AG09319 (cell line): ENCODE measurements around the gene PALLD.

Source experiments
- DNase-seq: peaks from one replicate; pipeline ENCODE4 v3.0.0-alpha.2; 2010; ENCODE audit warnings: low read depth; ENCODE audit errors: extremely low read depth
- TF ChIP-seq, protein P1 (sequence below): IDR thresholded peaks from 2 replicates; pipeline ENCODE4 v1.5.1; 2011; ENCODE audit warnings: low read depth, mild to moderate bottlenecking, inconsistent platforms, low read length, moderate library complexity

PALLD gene

DNA sequence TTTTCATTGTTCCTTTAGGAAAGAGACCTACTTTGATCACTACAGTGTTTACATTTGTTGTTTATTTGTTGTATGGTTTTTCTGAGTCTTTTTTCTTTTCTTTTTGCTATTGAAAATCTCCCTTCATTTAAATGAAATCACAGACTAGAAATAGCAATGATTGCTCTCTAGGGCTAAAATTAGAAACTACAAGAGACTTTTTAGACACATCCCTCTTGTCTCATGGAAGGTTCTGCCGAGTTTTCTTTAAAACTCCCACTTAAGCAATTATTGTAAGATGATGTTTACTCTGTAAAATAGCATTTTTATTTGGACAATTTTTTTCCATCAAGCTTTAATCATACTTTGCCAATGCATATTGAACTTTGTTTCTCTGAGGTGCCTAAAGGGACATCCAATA lies 136.6 kb downstream of the PALLD start:
- TF ChIP-seq, protein P1, sequence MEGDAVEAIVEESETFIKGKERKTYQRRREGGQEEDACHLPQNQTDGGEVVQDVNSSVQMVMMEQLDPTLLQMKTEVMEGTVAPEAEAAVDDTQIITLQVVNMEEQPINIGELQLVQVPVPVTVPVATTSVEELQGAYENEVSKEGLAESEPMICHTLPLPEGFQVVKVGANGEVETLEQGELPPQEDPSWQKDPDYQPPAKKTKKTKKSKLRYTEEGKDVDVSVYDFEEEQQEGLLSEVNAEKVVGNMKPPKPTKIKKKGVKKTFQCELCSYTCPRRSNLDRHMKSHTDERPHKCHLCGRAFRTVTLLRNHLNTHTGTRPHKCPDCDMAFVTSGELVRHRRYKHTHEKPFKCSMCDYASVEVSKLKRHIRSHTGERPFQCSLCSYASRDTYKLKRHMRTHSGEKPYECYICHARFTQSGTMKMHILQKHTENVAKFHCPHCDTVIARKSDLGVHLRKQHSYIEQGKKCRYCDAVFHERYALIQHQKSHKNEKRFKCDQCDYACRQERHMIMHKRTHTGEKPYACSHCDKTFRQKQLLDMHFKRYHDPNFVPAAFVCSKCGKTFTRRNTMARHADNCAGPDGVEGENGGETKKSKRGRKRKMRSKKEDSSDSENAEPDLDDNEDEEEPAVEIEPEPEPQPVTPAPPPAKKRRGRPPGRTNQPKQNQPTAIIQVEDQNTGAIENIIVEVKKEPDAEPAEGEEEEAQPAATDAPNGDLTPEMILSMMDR = no peak
- DNase-seq = no peak

DNA sequence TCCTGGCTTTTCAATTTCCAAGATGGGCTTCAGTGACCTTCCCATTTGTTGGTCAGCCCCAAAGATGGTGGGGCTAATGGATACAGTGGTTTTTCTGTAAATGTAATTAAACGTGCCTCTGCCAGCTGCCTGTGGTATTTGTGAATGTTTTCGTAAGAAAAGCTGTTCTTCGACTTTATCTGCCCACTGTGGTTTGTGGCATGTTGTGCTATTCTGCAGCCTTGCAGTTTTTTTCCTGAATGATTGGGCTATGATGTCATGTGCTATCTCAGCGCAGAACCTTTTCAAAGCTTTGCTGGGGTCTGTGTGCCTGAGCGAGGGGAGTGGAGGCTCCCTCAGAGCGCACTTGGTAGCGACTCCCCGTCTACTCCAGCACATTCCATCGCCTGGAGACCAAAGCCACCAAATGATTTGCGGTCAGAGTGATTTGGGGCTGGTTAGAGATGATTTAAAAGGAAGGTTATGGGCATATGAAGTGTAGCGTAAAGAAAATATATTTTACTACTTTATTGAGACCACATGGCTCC lies 137.5 kb downstream of the PALLD start:
- TF ChIP-seq, protein P1 = no peak
- peak; percentile 89 for DNase-seq

DNA sequence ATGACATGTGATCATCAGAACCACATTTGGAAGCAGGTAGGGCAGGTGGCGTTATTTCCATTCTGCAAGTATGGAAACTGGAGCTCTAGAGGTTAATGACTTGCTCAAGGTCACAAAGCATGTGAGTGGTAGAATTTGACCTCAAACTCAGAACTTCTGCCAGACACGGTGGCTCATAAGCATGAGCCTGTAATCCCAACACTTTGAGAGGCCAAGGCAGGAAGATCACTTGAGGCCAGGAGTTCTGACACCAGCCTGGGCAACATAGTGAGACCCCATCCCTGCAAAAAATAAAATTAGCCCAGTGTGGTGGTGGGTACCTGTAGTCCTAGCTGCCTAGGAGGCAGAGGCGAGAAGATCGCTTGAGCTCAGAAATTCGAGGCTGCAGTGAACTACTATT lies 139.2 kb downstream of the PALLD start:
- TF ChIP-seq, protein P1 = no peak
- DNase-seq = no peak

DNA sequence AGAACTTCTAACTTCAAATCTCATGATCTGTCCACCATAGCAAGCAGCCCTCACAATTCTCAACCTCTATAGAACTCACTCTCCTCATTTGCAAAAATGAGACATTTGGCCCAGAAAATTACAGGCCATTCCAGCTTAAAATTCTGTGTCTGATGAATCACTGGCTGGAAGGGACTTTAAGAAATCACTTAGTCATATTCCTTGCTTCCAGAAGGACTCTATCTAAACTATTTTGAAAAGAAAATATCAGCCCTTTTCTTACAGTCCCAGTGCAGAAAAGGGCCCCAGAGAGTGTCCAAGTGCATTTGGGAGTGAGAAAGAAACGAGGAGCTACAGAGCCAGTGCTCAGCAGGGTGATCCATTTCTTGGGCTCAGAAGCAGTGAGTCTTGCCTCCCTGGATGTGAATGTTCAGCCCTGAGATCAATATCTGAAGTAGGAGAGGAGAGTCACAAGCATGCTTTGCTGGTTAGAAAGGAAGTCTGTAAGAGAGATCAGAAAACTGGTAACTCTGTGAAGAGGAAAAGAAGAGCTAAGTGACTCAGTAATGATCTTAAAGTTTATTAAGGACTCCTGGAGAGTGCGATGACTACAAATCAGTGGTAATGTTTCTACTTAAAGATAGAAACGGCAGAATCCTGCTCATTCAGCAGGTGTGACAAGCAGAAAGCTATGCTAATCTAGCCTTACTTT lies 139.8 kb downstream of the PALLD start:
- DNase-seq = no peak
- TF ChIP-seq, protein P1 = no peak

DNA sequence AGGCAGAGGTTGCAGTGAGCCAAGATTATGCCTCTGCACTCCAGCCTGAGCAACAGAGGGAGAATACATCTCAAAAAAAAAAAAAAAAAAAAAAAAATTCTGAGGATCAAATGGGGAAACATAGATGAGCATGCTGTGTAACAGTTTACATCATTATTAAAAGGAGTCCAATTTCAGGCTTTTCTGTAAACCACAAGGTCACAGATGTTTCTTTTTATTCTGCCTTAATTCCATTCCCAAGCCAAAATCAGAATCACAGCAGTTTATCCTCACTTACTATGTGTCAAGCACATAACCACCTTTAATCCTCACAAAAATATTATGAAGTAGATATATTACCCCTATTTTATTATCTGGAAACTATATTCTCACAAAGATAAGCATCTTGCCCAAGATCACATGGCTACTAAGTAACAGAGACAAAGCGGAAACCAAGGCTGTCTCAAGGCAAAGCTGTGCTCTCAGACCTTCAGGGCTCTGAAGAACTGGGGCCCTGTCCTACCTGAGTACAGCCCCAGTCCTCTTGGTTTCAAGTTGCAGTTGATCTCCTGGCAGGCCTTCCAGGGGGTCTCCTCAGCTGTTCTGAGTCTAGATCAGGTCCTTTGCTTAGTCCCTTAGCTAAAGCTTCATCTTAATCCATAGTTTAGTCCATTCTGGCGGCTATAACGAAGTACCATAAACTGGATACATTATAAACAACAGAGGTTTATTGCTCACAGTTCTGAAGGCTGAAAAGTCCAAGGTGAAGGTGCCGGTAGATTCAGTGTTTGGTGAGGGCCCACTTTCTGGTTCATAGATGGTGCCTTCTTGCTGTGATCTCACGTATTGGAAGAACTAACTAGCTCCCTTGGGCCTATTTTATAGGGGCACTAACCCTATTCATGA lies 141.3 kb downstream of the PALLD start:
- DNase-seq = peak; percentile 70
- TF ChIP-seq, protein P1 = no peak

DNA sequence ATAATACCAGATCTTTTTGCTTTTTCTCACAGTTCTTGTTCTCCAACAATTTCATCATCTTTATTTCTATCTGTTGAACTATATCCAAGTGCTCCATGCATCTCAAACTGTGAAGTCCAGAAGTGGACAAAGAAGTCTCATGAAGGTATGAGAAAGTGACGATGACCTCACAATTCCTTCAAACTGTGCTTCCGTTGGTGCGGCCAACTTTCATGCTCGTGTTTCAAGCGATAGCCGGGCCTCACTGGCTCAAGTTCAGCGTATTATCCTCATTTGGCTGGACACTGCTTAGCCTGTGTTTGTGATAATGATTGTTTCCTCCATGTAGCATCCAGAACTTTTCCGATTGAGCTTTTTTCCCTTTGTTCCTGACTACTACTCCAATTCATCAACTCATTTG lies 143.1 kb downstream of the PALLD start:
- TF ChIP-seq, protein P1 = no peak
- DNase-seq = no peak

DNA sequence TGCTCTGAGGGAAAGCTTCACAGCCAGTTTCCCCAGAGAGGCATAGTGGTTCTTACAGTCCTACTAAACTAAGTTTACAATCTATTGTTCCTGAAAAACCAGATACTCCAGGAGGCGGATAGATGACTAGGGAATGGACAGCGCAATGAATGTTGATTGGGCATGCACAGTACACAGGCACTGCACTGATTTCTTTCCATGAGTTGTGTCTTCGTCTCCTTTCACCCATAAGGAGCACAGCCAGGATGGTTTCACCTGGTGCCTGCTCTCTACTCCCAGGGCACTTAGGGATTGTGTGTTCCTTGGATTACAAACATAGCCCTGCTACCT lies 144.9 kb downstream of the PALLD start:
- no peak for DNase-seq
- TF ChIP-seq, protein P1 = no peak
